ENCODE measurements around the gene TEP1.

Gene TEP1

DNA sequence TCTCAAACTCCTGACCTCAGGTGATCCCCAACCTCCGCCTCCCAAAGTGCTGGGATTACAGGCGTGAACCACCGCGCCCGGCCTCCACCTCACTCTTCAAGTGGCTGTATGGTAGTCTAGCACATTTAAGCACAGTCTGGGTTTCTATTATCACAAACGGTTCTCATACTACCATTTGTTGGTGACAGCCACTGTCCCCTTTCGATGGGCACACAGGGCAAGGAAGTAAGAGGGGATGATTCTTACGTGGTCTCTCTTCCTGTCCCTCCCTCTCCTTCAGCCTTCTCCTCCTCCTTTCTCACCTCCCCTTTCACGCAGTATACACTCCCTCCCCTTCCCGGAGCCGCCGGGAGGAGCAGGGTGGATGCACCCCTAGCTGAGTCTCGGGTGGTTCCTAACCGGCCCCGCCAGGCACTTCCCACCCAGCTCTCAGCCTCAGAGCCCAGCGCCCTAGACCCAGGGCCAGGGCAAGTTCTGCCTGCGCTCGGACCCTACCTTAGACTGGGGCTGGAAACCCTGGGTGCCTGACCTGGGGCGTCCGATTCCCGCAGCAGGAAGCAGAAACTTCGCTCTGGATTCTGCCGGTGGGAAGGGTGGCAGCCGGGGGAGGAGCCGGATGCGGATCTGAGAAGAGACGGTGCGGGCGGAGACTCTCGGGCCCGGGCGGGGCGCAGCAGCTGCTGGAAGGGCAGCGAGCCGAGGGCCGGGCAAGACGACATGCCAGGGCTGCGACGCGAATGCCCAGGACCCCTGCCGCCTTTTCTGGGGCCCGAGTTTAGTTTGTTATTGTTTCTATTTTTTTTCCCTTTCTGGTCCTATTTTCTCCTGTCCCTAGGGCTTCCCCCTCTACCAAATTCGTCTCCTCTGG is at the start of gene TEP1:
TSS of gene TEP1 (minus strand) at position 626 of the 868 bp plus-strand sequence. CDS start 5,062 bp downstream, outside the sequence.
- TF ChIP-seq ZFX (IDR thresholded peaks at IDR 0.05), result no peak
- TF ChIP-seq, protein P1, sequence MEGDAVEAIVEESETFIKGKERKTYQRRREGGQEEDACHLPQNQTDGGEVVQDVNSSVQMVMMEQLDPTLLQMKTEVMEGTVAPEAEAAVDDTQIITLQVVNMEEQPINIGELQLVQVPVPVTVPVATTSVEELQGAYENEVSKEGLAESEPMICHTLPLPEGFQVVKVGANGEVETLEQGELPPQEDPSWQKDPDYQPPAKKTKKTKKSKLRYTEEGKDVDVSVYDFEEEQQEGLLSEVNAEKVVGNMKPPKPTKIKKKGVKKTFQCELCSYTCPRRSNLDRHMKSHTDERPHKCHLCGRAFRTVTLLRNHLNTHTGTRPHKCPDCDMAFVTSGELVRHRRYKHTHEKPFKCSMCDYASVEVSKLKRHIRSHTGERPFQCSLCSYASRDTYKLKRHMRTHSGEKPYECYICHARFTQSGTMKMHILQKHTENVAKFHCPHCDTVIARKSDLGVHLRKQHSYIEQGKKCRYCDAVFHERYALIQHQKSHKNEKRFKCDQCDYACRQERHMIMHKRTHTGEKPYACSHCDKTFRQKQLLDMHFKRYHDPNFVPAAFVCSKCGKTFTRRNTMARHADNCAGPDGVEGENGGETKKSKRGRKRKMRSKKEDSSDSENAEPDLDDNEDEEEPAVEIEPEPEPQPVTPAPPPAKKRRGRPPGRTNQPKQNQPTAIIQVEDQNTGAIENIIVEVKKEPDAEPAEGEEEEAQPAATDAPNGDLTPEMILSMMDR (conservative IDR thresholded peaks at IDR 0.05), result no peak
- H3K27ac ChIP-seq, result peak within 1 kb of the TSS; percentile 85

DNA sequence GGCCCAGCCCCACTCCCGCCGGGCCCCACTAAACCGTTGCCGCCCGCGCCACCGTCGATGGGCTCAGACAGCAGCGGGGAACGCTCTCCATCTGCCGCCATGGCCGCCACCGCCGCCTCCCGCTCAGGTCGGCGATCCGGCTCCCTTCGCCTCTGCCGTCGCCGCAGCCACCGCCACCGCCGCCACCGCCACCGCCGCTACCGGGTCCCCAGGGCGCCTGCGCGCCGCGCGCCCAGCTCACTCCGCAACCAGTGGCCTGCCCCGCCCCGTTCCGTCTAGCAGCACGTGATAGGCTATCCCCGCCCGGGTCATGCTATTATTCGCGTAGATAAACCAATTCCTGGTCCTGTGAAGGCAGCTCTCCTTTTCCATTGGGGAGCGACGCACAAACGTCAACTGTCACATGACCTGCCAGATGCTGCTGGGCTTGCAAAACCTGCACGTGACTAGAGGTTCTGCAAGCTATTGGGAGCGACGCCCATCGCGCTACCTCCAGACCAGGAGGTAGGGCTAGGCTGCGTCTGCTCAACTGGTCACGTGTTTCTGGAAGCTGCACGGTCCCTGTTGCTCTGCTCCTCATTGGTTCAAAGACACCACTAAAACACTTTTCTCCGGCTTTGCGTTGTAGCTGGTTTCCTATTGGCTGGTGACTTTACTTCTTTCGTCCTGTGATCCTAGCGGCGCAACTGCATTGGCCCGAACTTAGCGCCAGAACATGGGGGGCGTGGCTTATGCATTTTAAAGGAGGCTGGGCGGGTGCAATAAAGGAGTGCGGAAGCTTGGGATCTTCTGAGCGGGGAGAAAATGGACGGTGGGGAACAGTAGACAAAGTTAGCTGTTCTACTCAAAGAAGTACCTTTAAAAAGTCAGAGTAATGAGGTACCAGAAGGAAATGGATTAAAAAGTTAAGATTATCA is 48.2 kb upstream of the TEP1 start, which contains the start of gene PIP4P1:
TSS of gene PIP4P1 (minus strand) at position 210 of the 917 bp plus-strand sequence. CDS start at position 101, 109 bp downstream.
- H3K27ac ChIP-seq, result peak within 1 kb of the TSS; percentile 87
- TF ChIP-seq, protein P1 (conservative IDR thresholded peaks at IDR 0.05), result no peak
- peak; percentile 24; the same call in 1 of the 2 replicates for TF ChIP-seq ZFX (IDR thresholded peaks at IDR 0.05)

DNA sequence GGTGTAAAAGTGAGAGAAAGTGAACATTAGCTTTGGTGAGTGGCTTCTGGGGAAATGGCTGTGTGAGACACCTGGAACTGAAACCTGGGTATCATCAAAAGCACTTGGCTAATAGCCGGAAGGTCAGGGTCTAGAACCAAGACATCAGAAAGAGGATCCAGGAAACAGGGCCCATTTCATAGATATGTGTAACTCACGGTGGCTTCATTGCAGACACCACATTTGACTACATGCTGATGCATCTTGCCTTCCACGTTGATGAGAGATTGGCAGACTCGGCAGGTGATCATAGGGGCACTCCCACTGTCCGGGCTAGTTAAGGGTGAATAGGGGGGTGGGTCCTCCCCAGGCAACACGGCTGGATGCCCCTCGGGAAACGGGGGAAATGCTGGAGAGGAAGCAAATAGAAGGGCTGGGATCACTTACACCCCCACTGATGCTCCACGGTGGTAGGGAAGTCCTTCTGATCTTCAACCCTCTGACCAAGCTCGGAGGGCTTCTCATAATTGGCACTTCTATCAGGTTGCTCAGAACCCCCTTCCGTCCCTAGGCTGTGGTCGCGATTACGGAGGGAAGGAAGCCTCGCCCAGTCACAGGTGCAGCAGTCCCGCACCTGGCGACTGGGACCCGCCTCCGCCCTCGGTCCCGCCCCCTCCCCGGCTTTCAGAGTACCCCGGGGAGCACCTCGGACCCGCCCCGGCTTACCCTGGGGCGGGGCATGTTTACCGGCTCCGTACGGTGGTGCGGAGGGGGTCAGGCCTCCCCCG is 47.3 kb upstream of the TEP1 start:
- TF ChIP-seq, protein P1 (conservative IDR thresholded peaks at IDR 0.05), result no peak
- TF ChIP-seq ZFX (IDR thresholded peaks at IDR 0.05), result no peak
- peak overlapping the region; percentile 87 for H3K27ac ChIP-seq

DNA sequence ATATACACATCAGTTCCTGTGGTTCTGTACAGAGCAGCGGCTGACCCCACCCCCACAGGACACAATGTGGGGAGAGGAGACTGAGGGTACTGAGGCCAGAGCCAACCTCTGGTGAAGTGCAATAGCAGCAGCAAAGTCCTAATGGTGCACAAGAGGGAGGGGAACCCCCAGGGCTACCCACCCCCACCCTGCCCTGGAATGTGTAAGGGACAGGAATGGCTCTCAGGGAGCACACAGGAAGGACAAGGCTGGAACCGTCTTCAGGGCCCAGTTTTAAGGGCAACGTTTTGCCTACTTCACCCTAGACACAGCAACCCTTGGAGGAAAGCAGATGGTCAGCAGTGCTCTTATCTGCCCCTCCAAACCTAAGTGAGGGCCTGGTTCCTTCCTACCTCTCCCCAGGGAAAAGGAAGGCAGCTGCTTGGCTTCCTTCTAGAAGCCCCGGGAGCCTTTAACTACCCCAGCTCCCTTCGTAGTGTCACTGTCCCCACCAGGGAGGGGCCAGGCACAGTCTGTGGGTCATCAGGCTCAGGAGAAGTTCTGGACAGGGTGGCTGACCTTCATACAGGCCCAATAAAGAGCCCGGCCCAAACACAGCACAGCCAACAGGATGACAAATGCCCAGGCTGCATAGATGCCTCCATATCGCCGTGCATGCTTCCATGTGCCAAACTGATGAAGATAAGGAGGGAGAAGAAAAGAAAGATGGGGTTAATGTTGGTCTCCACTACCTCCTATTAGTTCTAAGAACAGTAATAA is 44.9 kb upstream of the TEP1 start:
- H3K27ac ChIP-seq, result 0 out of 2 replicates have a peak overlapping the region, but pooled peaks have one; percentile 6

DNA sequence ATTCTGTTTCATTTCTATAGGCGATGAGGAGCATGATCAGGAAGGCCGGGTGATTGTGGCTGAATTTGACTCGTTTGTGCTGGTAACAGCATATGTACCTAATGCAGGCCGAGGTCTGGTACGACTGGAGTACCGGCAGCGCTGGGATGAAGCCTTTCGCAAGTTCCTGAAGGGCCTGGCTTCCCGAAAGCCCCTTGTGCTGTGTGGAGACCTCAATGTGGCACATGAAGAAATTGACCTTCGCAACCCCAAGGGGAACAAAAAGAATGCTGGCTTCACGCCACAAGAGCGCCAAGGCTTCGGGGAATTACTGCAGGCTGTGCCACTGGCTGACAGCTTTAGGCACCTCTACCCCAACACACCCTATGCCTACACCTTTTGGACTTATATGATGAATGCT is 43.7 kb upstream of the TEP1 start:
- no peak overlapping the region for H3K27ac ChIP-seq
- no peak for TF ChIP-seq ZFX (IDR thresholded peaks at IDR 0.05)
- TF ChIP-seq, protein P1 (conservative IDR thresholded peaks at IDR 0.05), result no peak

More for the DNA sequence above, 44.9 kb upstream of the TEP1 start:
- TF ChIP-seq ZFX (IDR thresholded peaks at IDR 0.05), result no peak
- TF ChIP-seq, protein P1 (conservative IDR thresholded peaks at IDR 0.05), result no peak

All from C4-2B (cell line).